GM10847 (cell line): ENCODE measurements around the gene KIRREL3.

Experiments
- POLR2A ChIP-seq: IDR thresholded peaks from 2 replicates; pipeline ENCODE4 v1.6.1; 2011; ENCODE audit not compliant: insufficient read length; ENCODE audit errors: extremely low read depth

Gene KIRREL3

DNA sequence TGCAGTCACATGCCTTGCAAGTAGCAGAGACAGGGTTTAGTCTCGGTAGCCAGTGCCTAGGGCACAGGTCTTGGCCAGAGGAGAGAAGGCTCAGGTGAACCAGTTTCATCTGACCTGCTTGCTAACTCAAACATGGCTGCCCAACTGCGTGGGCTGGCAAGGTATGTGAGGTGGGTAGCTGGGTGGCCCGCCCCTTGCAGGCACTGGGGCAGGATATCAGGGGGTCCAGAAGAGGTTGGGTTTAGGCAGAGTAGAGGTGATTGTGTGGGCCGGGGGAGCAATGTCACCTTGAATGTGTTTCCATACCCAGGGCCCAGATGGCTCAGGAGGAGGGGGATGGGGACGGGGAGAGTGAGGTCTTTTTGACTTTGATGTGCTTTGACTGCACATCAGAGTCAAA, 607.4 kb downstream of the KIRREL3 start:
- no peak for TF ChIP-seq POLR2A

DNA sequence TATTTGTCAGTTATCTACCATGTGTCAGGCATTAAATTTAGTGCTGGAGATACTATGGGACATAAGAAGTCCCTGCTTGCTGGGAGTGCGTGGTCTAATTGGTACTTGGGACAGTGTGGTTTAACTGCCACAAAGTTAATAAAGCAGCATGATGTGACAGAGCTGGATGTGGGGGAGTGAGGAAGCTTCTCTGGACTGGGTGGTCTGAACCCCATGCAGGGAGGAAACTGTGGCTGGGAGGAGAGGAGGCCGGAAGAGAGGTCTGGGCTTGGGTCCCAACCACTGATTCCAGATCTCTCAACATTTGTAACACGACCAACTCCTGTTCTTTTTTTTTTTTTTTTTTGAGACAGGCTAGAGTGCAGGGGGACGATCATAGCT, 607.9 kb downstream of the KIRREL3 start:
- no peak for TF ChIP-seq POLR2A

GRCh38 chr11:126391970-126392632, 608.5 kb downstream of the KIRREL3 start:
- no peak for TF ChIP-seq POLR2A

DNA sequence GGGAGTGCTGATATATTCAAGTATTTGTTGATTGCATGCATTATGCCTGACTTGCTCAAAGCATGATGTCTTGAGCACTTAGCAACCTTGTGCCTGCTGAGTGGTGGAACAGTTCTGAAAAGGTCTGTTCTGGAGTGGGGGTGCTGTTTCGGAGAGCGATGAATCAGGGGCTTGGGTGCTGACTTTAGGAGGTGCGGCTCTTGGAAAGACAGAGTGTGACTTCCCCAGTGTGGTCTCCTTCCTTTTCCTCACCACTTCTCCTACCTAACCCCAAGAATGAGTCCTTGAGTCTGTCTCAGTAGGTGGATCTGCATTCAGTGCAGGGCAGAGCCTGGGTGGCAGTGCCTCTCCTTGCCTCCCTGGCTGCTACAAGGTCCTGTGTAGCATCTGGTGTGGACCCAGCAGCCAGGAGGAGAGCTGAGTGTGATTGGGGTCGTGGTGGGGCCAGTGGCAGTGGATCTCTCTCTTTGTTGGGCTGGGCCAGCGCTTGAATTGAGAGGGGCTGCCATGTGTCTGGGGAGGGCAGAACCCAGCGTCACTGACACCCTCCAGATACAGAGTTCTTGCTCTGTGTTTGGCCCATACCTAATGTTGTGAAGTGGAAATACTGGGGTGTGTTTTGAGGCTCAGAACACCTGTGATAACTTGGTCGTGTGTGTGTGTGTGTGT, 609.1 kb downstream of the KIRREL3 start:
- TF ChIP-seq POLR2A = no peak

DNA sequence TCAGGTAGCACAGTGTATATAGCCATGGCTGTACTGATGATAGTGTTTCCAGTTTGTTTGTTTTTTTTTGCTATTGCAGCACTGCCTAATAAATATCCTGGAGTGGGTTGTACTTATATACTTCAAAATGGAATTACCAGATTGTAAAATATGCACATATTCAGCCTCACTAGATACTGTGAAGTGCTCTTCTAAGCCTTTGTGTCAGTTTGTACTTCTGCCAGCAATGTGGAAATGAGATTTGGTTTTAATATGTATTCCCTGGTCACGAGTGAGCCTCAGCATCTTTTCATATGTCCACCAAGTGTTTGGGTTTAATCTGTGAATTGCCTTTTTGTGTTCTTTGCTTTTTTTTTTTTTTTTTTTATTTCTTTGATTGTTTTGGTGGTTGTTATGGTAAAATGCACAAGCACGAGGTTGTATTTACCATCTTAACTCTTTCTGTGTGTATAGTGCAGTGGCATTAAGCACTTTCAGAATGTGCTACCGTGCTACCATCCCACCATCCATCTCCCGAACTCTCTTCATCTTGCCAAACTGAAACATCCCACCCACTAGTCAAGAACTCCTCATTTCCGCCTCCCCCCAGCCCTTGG, 610.2 kb downstream of the KIRREL3 start:
- TF ChIP-seq POLR2A = no peak

GRCh38 chr11:126387857-126388256, 612.7 kb downstream of the KIRREL3 start:
- TF ChIP-seq POLR2A = no peak

DNA sequence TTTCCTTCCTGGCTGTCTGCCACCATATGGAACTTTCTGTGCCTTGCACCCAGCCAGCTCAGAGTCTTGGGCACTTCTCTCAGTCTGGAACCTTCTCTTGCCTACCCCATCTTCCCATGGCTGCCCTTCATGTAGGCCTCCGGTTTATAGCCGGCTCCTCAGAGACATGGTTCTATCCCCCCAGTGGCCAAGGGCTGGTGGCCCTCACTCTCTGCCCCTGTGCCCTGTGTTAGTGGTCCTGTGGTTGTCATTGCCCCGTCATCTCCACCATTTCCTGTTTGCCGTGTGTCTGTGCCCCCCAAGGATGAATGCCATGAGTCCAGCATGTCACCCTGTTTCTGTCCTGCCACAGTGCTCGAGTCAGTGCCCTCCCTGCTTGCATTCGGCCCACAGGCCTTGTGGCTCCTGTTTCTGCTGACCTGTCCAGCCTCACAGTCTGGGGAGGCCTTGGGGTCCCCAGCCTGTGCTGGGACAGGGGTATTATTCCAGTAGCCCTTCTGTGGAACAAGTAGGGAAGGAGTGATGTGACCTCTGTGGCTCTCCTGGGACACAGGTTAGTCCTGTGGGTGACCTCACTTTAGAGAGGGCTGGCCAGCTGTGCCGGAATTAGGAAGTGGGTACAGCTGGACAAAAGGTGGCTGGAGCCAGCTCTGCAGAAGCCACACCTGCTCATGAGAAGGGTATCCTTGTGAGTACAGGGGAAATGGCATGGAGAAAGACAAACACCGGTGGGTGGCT, 614.4 kb downstream of the KIRREL3 start:
- TF ChIP-seq POLR2A = no peak

DNA sequence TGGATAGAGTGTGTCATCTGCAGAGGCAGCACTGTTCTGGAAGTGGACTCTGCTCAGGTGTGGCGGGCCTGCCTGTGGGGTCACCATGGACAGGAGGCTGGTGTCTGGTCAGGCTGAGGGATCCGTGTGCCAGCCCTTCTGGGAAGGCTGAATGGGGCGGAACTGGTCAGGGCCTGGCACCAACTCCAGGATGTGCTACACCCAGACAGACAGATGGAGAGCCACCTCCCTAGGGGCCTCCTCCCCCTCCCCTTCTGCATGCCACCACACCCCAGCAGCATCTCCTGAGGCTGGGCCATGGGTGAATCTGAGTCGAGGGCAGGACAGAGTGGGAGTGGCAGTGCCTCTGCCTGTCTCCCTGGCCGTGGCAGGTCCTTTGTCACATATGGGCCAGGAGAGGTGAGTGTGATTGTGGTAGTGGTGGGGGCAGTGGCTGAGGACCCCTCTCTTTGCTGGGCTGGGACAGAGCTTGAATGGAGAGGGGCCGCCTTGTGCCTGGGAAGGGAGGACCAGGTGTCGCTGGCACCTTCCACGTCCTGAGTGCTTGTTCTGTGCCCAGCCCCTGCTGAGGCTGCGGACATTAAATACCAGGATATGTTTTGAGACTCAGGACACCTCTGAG, 616.0 kb downstream of the KIRREL3 start:
- TF ChIP-seq POLR2A = no peak

- TF ChIP-seq POLR2A = no peak
These were observed 616.9 kb downstream of the KIRREL3 start for GRCh38 chr11:126383339-126384335.

DNA sequence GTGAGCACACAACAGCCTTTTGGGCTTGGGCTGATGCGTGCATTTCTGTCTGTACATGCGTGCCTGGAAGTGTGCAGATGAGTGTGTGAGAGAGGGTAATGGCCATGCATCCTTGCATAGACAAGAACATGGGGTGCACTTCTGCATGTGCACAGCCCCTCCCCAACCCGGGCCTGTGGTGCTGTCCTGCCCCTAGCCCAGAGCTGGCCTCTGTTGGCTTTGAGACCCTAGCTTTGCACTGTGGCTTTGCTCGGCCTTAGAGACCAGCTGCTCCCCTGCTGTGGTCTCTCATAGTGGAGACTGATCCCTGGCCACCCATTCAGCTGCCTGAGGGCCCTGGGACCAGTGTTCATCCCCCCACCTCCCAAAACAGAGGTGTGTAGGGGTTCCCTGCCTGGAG, 619.7 kb downstream of the KIRREL3 start:
- no peak for TF ChIP-seq POLR2A

- TF ChIP-seq POLR2A = no peak
These were observed 621.8 kb downstream of the KIRREL3 start for GRCh38 chr11:126378763-126379162.

DNA sequence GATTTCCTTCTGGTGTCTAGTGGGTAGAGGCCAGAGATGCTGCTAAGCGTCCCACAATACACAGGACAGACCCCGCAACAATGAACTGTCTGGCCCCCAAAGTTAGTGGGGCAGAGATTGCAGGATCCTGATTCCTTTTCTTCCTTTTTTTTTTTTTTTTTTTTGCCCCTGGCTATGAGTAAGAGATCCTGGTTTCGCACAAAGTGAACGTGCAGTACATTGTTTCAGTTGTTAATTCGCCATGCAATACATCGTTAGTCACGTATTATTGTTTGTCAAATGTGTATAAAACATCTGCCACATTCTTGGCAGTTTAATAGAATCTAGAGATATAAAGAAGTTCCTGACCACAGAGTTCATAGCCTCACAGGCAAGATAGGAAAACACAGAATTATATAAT, 624.8 kb downstream of the KIRREL3 start:
- TF ChIP-seq POLR2A = no peak
